HG02571 (cell line): Measurements from ENCODE around the gene CAPN3.
A peak's percentile ranks its signal among the peaks of the same experiment; 100 is the strongest.

Experiments
- ATAC-seq: cut with Tn5 transposase; IDR thresholded peaks from one replicate; pipeline ENCODE4 v1.9.1; 2021; ENCODE audit warnings: mild to moderate bottlenecking, moderate library complexity; ENCODE audit not compliant: unreplicated experiment

Gene CAPN3

GRCh38 chr15:42449770-42450424 lies 90.6 kb downstream of the CAPN3 start:
- no peak for ATAC-seq

DNA sequence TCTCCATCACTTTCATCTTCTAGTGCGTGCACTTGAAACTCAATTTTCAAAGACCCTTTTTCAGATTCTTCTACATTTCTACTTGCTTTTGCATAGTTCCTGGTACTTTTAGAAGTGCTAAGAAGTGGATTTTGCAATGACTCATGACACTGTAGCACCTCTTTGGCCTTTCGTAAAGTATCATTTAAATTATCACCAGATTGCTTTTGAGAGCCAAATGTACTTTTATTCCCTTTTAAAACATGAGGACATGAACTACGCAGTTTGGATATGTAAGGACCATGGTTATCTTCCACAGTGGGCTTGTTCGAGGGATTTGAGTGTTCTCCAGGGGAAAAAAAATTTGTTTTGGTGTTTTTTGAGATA lies 91.1 kb downstream of the CAPN3 start:
- no peak for ATAC-seq

GRCh38 chr15:42453826-42454225 lies 94.5 kb downstream of the CAPN3 start:
- ATAC-seq, result no peak

- ATAC-seq, result no peak
Observed at GRCh38 chr15:42456531-42456930, 97.2 kb downstream of the CAPN3 start.

DNA sequence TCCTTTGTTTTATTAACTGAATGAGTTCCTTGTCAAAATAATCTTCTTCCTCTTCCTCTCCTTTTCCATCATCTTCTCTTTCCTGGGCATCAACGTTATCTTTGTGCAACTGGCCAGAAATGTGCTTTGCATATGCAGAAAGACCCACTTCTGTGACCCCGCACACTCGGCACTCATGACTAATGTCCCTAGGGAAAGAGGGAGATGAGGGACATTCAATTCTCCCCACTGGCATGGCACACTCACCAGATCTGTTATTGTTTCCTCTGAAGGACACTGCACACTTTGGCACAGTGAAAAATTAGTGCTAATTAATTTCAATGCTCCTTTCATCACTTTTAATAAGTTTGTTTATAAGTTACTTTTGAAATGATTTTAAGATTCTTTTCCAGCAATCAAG lies 97.7 kb downstream of the CAPN3 start:
- no peak for ATAC-seq

GRCh38 chr15:42457445-42458442 lies 98.4 kb downstream of the CAPN3 start:
- peak; percentile 47 for ATAC-seq

GRCh38 chr15:42461261-42461660 lies 102.0 kb downstream of the CAPN3 start:
- ATAC-seq, result no peak
